GM21723 (cell line): Measurements from ENCODE around the gene ACLY.
"Not testable (repeated sequence)": the region's sequence is repeated elsewhere in the genome, so short reads cannot be mapped to it uniquely, and the experiment has no call there.

Source experiments
- ATAC-seq: cut with Tn5 transposase; IDR thresholded peaks from one replicate; pipeline ENCODE4 v1.9.1; 2021; ENCODE audit warnings: mild to moderate bottlenecking, moderate library complexity; ENCODE audit not compliant: unreplicated experiment

ACLY gene

DNA sequence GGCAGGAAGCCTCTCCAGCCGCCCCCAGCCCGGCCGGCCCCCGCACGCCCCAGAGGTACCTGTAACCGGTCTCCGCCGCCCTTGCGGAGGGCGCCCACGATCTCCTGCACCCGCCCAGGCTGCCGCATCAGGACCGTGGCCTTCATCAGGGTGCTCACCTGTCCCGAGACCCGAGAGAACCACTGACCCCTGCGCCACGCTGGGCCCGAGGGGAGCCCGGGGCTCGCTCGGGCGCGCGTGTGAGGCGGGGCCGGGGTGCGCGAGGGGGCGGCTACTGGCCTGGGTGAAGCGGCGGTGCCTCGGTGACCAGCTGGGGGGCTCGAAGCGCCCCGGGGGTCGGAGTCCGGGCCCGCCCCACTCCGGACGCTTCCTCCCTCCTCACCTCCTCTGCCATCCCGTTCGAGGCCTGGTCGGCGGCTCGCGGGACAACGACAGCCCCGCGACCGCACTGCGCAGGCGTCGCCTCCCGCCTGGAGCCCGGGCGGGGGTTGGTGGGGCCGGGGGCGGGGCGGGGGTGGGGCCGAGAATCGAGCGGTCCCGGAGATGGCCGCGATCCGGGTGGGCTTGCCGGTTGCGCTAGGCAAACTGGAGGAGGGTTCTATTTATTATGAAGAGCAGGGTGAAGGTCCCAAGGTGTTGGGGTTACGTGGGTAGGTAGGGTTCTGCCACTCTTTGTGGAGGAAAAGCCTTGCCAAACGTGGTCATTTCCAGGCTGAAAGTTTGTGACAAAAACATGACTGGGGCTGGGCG is 82.8 kb downstream of the ACLY start, which contains the start of gene NT5C3B:
Gene NT5C3B, minus strand, starts transcription at position 433 of the 750 bp plus-strand sequence. Its CDS starts 39 bp downstream, at position 394.
- ATAC-seq: peak; percentile 62

DNA sequence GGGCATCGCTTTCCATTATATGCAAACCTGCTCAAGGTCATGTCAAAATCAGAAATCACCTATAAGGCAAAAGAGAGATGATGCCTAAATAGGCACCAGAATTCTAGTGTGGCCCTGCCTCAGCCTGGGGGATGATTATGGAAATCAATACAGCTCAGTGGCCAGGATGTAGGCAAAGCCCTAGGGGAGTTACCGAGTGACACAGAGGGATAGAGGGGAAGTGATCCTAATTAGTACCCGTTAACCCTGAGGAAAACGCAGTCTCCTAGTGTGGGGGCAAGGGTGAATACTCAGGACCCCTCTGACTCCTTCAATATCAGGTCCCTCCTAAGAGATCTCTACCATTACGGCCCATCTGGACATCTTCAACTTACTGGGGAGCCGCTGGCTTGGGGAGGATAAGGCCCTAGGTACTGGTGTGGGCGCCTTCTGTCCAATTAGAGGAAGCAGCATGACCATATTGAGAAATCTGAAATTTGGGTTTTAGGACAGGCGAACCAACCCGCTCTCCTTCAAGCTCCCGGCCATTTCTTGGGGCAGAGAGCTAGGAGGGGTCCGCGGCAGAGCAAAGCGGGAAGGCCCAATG is 83.4 kb downstream of the ACLY start:
- ATAC-seq: peak; percentile 41

DNA sequence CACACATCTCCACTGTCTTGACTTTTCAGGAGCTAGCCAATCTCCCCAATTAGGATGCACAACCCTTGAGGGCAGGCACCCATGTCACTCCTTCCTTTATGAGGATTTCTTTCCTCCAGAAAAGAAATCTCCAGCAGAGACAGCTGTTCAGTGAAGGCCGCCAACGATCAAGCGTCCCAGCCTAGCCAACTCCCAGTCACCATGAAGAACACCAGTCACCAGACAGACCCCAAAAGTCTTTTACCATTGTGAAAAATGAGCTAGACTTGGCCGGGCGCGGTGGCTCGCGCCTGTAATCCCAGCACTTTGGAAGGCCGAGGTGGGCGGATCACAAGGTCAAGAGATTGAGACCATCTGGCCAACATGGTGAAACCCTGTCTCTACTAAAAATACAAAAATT is 88.8 kb downstream of the ACLY start:
- ATAC-seq: not testable (repeated sequence)

DNA sequence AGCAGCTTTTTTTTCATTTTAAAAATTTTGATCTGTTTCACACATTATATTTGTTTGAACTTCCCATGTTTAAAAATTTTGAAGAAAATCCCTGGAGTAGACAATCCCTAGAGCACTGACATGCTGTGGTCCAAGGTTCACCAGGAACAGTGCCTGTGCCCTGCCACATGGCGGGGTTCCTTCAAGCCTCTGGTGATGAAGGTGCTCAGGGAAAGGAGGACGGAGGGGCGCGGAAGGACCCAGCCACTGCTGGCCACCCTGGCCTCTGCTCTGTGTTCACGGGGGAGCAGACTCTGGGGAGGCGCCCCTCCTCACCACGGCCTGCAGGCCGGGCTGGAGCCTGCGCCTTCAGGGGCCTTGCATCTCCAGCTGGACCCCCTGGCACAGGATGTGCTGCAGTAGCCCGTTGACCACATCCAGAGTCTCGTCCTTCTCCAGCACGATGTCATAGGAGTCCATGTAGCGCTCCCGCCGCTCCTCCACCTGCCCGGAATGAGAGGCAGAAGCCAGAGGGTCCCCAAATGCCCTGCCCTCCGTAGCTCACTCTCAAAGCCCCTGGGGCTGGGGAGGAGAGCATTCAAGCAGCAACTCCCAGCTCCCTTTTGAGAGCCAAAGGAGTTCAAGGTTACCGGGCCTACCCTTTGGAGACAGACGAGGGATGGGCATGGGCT is 93.4 kb downstream of the ACLY start:
- no peak for ATAC-seq

DNA sequence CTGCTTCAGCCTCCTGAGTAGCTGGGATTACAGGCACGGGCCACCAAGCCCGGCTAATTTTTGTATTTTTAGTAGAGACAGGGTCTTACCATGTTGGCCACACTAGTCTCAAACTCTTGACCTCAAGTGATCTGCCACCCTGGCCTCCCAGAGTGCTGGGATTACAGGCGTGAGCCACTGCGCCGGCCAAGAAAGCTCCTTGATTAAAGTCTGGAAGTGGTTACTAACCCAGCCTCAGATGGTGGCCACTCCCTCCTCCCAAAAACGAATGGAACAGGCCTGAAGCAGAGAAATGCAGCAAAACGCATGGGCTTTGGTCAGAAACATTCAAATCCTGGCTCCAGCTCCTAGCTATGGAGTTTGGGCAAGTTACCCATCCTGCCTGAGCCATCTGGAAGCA is 94.7 kb downstream of the ACLY start:
- no peak for ATAC-seq

DNA sequence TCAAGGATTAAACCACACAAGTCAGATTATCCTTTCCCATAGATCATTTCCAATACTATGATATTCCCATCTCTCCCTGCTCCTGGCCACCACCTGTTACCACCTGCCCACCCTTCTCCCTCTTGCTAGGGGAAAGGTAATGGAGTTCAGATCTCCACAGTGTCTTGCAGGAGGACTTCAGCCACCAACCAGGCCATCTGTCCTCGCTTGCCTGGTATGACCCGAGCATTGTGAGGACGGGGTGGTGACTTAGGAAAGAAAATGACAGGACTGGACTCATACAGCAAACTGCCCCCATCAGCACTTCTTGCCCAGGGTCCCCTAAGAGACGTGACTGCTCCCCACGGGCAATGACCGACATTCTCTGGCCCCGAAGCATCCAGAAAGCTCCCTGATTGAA is 95.2 kb downstream of the ACLY start:
- ATAC-seq: no peak

DNA sequence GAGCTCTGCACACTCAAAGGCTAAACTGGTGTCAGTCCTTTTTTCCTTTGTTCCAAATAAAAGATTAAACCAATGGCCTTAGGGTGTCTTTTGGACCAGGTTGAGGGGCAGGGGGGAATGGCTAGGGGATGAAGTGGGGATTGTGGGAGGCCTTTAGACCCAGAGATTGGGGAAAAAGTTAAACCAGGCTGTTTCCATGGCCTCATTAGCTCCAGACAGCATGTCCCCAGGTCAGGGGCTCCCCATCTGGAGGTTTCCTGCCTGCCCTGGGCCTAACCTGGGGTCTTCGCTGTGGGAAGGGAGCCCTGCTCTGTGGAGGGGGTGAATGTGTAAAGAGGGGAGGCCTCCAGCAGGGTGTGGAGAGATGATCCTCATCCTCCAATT is 95.6 kb downstream of the ACLY start:
- no peak for ATAC-seq

DNA sequence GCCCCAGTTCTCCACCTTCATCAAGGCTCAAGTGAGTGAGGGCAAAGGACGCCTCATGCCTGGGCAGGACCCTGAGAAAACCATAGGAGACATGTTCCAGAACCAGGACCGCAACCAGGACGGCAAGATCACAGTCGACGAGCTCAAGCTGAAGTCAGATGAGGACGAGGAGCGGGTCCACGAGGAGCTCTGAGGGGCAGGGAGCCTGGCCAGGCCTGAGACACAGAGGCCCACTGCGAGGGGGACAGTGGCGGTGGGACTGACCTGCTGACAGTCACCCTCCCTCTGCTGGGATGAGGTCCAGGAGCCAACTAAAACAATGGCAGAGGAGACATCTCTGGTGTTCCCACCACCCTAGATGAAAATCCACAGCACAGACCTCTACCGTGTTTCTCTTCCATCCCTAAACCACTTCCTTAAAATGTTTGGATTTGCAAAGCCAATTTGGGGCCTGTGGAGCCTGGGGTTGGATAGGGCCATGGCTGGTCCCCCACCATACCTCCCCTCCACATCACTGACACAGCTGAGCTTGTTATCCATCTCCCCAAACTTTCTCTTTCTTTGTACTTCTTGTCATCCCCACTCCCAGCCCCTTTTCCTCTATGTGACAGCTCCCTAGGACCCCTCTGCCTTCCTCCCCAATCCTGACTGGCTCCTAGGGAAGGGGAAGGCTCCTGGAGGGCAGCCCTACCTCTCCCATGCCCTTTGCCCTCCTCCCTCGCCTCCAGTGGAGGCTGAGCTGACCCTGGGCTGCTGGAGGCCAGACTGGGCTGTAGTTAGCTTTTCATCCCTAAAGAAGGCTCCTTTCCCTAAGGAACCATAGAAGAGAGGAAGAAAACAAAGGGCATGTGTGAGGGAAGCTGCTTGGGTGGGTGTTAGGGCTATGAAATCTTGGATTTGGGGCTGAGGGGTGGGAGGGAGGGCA is 96.3 kb downstream of the ACLY start:
- no peak for ATAC-seq

DNA sequence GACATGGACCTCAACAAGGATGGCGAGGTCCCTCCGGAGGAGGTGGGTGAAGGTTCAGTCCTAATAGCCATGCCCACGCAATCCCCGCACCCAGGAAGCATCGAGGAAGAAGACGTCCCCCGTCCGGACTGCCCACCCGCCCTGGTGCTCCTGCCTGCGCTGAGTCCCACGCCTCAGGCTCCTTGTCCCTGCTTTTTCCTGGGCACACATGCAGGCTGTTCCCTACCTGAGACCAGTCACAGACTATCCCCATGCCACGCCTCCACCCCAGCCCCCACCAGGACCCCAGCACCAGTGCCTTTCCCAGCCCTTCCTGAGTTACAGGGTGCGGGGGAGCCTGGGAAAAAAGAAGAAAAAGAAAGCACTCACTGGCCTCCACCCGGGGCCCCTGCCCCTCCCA is 97.0 kb downstream of the ACLY start:
- ATAC-seq: no peak

DNA sequence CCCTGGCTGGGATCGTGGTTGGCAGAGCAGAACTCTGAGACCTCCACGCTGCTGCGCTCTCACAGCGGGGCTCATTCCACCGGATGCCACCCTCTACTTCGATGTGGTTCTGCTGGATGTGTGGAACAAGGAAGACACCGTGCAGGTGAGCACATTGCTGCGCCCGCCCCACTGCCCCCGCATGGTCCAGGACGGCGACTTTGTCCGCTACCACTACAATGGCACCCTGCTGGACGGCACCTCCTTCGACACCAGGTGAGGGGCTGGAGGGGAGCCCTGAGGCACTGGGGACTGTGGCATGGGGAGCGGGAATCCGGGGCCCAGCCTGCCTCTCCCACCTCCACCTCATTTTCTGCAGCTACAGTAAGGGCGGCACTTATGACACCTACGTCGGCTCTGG is 100.7 kb downstream of the ACLY start:
- no peak for ATAC-seq
